Stomach (tissue), 4 donors: ENCODE measurements around the gene FARS2.

Experiments used
- EP300 ChIP-seq: sonication (generic); formaldehyde crosslinking; IDR thresholded peaks from one replicate; pipeline ENCODE4 v1.6.1; 2017; ENCODE audit warnings: antibody characterized with exemption
- TF ChIP-seq, protein P1 (sequence below), 7 experiments: fragments of 450-650 bp in 4 of 7; fragments of 200-600 bp in 3 of 7; sonication (generic) in 3 of 7; IDR thresholded peaks; one replicate each; pipeline ENCODE4 v1.5.1; 2016 to 2019; ENCODE audit warnings: antibody characterized with exemption in 7 of 7, control low read depth in 2 of 7, mild to moderate bottlenecking in 1 of 7

DNA sequence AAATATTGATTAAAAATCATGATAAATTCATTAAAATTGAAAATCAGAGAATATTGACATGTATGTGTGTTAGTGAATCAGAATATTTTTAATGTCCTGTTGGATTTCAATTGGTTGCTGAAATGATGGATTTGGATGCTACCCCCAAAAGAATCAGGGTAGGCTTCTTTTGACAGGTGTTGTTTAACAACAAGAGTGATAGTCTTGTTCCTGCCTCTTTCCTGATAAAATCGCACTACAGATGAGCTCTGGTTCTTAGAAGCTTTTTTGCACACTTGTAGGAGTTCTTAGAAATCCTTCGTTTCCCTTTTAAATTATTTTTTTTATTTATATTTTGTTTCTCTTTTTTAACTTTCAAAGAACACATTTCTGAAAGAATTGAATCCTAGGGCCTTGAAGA is 259.5 kb downstream of the FARS2 start:
- TF ChIP-seq, protein P1, sequence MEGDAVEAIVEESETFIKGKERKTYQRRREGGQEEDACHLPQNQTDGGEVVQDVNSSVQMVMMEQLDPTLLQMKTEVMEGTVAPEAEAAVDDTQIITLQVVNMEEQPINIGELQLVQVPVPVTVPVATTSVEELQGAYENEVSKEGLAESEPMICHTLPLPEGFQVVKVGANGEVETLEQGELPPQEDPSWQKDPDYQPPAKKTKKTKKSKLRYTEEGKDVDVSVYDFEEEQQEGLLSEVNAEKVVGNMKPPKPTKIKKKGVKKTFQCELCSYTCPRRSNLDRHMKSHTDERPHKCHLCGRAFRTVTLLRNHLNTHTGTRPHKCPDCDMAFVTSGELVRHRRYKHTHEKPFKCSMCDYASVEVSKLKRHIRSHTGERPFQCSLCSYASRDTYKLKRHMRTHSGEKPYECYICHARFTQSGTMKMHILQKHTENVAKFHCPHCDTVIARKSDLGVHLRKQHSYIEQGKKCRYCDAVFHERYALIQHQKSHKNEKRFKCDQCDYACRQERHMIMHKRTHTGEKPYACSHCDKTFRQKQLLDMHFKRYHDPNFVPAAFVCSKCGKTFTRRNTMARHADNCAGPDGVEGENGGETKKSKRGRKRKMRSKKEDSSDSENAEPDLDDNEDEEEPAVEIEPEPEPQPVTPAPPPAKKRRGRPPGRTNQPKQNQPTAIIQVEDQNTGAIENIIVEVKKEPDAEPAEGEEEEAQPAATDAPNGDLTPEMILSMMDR (IDR thresholded peaks at IDR 0.05): no peak
- TF ChIP-seq EP300: no peak
